HG02610 (cell line): Measurements from ENCODE around the gene PPP1R11.
A peak's percentile ranks its signal among the peaks of the same experiment; 100 is the strongest.
"Not testable (repeated sequence)": the region's sequence is repeated elsewhere in the genome, so short reads cannot be mapped to it uniquely, and the experiment has no call there.

Experiments used
- ATAC-seq: cut with Tn5 transposase; IDR thresholded peaks from one replicate; pipeline ENCODE4 v1.9.1; 2021; ENCODE audit warnings: mild to moderate bottlenecking, moderate library complexity; ENCODE audit not compliant: unreplicated experiment

Gene PPP1R11

GRCh38 chr6:30093951-30094661, 27.1 kb downstream of the PPP1R11 start:
- ATAC-seq: no peak

- ATAC-seq: no peak
Observed at GRCh38 chr6:30096829-30097228, 29.8 kb downstream of the PPP1R11 start.

- no peak for ATAC-seq
Observed at GRCh38 chr6:30097902-30098768, 31.1 kb downstream of the PPP1R11 start.

GRCh38 chr6:30100154-30100553, 33.2 kb downstream of the PPP1R11 start:
- ATAC-seq: no peak

- no peak for ATAC-seq
Observed at GRCh38 chr6:30100585-30101443, 33.8 kb downstream of the PPP1R11 start.

GRCh38 chr6:30101444-30102413, 34.7 kb downstream of the PPP1R11 start:
- peak; percentile 61 for ATAC-seq

GRCh38 chr6:30102414-30102969, 35.5 kb downstream of the PPP1R11 start:
- ATAC-seq: no peak

- peak; percentile 63 for ATAC-seq
Observed at GRCh38 chr6:30102970-30103871, 36.2 kb downstream of the PPP1R11 start.

- no peak for ATAC-seq
Observed at GRCh38 chr6:30103872-30104179, 36.8 kb downstream of the PPP1R11 start.

GRCh38 chr6:30104661-30105060, 37.7 kb downstream of the PPP1R11 start:
- ATAC-seq: no peak

GRCh38 chr6:30111266-30111856, 44.4 kb downstream of the PPP1R11 start:
- ATAC-seq: no peak

GRCh38 chr6:30112402-30112994, 45.5 kb downstream of the PPP1R11 start:
- ATAC-seq: no peak

- no peak for ATAC-seq
Observed at GRCh38 chr6:30113003-30113759, 46.2 kb downstream of the PPP1R11 start, which contains the start of gene TRIM31. Gene TRIM31, minus strand, starts transcription at chr6:30113090. Its CDS starts 285 bp downstream, at chr6:30112805.

- ATAC-seq: no peak
Observed at GRCh38 chr6:30113841-30114240, 46.8 kb downstream of the PPP1R11 start.

- no peak for ATAC-seq
Observed at GRCh38 chr6:30116724-30117123, 49.7 kb downstream of the PPP1R11 start.

- ATAC-seq: not testable (repeated sequence)
Observed at GRCh38 chr6:30118691-30119090, 51.7 kb downstream of the PPP1R11 start.
